ENCODE results near the gene PTBP1.
A peak's percentile ranks its signal among the peaks of the same experiment; 100 is the strongest.

The PTBP1 gene

DNA sequence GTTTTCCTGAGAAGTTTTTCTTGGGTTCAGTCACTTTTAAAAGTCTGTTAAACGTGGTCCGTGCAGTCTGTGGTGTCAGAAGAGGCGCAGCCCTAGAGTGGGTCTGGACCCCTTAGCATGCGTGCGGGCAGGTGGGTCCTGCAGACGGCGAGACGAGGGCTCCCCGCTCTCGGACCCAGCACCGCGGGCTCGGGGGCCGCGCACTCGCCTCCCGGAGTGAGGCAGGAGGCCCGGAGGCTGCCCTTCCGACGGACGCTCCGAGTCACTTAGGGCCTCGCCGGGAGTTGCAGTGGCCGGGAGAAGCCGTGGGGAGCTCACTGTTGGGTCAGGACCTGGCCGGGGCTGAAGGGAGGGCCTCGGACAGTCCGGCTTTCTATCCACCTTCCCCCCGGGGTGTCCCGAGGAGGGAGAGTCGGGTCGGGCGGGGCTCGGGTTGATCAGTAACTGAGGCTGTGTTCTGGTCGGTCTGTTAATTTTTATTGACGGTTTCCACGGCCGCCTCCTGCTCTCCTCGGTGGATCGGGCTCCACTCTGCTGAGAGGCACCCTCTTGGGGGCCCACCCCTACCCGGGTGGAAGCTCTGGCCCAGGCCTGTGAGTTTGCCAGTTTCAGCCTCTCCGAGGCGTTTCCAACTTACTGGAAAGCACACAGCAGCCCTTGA lies 1.3 kb downstream of the PTBP1 start:
- TF ChIP-seq, protein P1, sequence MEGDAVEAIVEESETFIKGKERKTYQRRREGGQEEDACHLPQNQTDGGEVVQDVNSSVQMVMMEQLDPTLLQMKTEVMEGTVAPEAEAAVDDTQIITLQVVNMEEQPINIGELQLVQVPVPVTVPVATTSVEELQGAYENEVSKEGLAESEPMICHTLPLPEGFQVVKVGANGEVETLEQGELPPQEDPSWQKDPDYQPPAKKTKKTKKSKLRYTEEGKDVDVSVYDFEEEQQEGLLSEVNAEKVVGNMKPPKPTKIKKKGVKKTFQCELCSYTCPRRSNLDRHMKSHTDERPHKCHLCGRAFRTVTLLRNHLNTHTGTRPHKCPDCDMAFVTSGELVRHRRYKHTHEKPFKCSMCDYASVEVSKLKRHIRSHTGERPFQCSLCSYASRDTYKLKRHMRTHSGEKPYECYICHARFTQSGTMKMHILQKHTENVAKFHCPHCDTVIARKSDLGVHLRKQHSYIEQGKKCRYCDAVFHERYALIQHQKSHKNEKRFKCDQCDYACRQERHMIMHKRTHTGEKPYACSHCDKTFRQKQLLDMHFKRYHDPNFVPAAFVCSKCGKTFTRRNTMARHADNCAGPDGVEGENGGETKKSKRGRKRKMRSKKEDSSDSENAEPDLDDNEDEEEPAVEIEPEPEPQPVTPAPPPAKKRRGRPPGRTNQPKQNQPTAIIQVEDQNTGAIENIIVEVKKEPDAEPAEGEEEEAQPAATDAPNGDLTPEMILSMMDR (conservative IDR thresholded peaks at IDR 0.05; ENCODE audit: low read depth, low read length) = no peak
- H3K4me3 ChIP-seq (ENCODE audit: low read length) = peak overlapping the region; percentile 92
- no peak for DNase-seq (ENCODE audit: low read depth)

DNA sequence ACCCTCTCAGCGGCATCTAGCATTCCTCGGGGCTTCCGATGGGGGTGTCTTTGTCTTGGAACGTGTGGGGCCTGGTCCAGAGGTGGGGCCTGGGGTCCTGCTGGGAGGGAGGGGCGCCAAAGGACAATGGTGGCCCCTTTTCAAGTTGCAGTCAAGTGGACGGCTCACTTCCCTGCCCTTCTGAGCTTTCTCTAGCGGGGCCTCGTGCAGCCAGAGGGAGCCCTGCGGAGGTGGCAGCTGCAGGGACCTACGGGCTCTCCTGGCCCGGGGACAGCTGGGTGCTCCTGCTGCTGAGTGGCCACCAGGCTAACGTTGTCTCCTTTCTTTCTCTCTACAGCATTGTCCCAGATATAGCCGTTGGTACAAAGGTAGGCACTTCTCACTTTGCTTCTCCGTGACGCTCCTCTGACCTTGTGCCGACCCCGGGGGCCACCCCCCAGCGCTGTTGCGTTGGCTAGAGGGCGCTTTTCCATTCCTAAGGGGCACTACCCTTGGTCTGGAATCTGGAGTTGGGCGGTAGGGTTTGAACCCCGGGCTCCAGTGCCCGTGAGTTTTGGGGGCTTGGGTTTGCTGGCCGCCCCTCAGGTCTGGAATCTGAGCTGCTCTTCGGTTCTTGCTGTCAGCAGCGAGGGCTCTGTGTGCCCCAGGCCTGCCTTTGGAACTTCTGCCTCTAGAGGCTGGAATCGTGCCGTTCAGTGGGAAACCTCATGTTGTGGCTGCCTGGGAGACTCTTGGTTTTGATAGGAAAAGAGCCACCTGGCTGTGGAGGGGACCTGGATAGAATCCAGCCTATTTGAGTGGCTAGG lies 2.0 kb downstream of the PTBP1 start:
- TF ChIP-seq, protein P1 (conservative IDR thresholded peaks at IDR 0.05; ENCODE audit: low read depth, low read length) = peak; percentile 0
- peak overlapping the region; percentile 92 for H3K4me3 ChIP-seq (ENCODE audit: low read length)
- DNase-seq (ENCODE audit: low read depth) = no peak

DNA sequence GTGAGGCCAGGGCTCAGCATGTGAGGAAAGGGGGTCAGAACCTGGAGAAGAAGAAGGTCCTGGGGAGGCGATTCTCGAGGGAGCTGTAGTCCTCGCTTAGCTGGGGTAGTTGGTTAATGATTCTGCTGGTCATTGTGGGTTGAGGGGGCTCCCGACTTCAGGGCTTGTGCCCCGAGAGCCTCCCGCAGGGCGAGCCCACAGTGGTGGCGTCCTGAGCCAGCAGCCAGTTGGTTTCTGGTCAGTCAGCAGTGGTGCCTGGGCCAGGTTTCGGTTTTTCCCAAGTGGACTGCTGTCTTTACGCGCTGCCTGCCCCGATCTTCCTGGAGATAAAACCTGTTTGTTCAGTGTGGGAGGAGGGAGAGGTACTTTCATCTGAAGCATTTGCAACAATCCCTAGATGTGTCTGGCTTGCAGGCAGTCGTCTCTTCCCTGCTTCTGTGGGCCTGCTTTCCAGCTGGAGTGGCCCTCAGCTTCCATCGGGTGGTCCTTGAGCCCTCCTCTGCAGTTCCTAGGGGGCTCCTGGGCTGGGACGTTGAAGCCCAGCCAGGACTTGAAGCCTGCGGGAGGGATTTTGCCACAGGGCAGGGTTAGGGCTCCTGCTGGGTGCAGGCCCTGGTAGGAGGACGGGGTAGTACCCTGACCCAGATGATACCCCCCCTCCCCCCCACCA lies 3.2 kb downstream of the PTBP1 start:
- no peak for DNase-seq (ENCODE audit: low read depth)
- TF ChIP-seq, protein P1 (conservative IDR thresholded peaks at IDR 0.05; ENCODE audit: low read depth, low read length) = no peak
- peak overlapping the region; percentile 36 for H3K4me3 ChIP-seq (ENCODE audit: low read length)

DNA sequence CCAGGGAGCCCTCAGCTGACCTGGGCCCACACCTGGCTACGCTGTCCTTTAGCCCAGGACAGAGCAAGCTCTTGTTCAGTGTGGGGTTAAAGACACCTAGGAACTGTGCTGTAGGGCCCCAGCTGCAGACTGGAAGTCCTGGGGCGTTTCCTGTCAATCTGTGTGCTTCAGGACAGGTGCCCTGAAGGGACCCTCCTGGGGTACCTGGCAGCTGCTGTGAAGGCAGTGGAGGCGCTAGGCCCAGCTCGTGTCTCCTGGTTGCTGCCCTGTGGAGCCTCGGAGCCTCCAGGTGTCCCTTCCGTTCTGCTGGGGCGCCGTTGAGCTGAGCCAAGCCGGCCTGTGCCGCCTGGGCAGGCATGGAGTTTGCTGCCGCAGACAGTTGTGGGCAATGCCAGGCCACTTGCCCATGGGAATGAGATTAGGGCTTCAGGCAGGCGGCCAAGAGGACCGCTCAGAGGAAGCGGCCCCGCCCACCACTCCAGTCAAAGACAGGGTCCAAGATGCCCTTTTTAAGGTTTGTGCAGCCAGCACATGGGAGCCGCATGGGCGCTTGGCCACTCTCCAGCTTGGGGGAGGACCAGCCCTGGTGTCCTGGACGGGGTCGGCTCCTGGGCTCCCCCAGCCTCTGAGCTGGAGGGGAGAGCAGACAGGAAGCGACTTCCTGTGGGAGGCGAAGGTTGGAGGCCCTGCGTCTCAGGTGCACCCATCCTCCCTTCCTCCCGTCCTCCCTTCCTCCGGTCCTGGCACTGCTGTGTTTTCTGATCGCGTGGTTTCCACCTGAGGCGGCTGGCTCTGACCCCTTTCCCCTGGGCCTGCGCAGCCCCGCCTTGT lies 4.0 kb downstream of the PTBP1 start:
- H3K4me3 ChIP-seq (ENCODE audit: low read length) = peak overlapping the region; percentile 36
- DNase-seq (ENCODE audit: low read depth) = peak; percentile 54
- TF ChIP-seq, protein P1 (conservative IDR thresholded peaks at IDR 0.05; ENCODE audit: low read depth, low read length) = no peak

DNA sequence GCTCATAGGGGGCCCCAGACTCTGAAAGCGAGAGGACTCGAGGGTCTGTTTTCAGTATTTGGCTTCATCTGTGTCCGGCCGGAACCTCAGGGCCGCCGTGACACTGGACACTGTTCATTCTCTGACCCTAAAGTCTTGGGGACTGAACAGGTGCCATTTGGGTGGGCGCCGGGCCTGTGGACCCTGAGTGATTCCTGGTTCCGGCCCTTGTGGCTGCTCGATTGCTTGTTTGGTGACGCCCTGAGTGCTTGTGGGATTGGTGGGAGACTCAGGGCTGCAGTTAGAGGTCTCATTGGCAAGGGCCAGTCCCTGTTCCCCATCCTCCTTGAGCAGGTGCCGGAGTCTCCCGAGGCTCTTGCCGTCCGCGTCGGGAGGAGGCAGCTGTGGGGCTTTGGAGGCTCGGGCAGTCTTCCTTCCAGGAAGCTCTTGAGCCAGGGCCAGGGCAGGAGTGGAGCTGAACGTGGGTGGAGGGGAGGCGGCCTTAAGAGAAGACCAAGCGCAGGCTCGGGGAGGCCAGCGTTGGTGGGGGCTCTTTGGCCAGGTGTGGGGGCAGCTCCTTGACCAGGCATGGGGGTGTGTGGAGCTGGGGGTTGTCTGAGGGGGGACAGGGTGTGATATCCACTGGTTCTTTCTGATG lies 4.7 kb downstream of the PTBP1 start:
- no peak for DNase-seq (ENCODE audit: low read depth)
- peak overlapping the region; percentile 36 for H3K4me3 ChIP-seq (ENCODE audit: low read length)
- TF ChIP-seq, protein P1 (conservative IDR thresholded peaks at IDR 0.05; ENCODE audit: low read depth, low read length) = no peak

DNA sequence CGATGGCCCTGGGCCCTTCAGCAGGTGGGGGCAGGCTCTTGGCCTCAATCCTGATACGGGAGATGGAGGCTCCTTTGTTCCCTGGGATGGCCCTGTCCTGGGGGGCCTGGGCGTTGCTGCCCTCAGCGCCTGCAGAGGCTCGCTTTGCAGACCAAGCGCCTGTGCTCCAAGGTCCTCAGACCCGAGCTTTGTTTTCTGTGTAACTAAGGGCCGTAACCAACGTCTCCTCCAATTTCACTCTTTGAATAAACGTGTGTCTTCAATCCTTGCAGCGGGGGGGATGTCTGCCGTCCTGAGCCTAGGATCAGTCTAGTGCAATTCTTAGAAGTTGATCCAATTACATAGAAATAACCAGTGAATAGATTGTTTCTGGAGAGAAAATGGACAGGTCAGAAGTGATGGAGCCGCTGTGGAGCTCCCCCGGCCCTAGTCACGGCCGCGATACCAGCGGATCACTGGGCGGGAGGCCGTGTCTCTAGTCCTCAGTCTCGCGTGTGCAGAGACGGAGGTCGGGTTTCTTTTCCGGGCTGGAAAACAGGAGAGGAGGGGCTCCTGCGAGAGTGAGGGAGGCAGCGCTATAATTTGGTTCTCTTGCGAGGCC lies 5.3 kb downstream of the PTBP1 start:
- DNase-seq (ENCODE audit: low read depth) = no peak
- no peak overlapping the region for H3K4me3 ChIP-seq (ENCODE audit: low read length)
- TF ChIP-seq, protein P1 (conservative IDR thresholded peaks at IDR 0.05; ENCODE audit: low read depth, low read length) = no peak
